GM13977 (cell line): ENCODE data around the gene GPBP1.
A peak's percentile ranks its signal among the peaks of the same experiment; 100 is the strongest.

Source experiments
- DNase-seq: peaks from one replicate; pipeline ENCODE4 v3.0.0; 2012; ENCODE audit warnings: low spot score
- CTCF ChIP-seq: IDR thresholded peaks from 2 replicates; pipeline ENCODE4 v1.5.1; 2012; ENCODE audit warnings: mild to moderate bottlenecking, control low read depth; ENCODE audit not compliant: insufficient read depth; ENCODE audit errors: extremely low read depth, missing control alignments
- in situ Hi-C: fragments of 300-500 bp; cut with MboI; formaldehyde crosslinking; loops from one replicate; pipeline ENCODE4 v1.12.0; 2022; ENCODE audit warnings: low sequenced_read_pairs, low pct_unique_long_range_greater_than_20kb, mixed read lengths, inconsistent platforms; ENCODE audit not compliant: unreplicated experiment

Gene GPBP1, protein sequence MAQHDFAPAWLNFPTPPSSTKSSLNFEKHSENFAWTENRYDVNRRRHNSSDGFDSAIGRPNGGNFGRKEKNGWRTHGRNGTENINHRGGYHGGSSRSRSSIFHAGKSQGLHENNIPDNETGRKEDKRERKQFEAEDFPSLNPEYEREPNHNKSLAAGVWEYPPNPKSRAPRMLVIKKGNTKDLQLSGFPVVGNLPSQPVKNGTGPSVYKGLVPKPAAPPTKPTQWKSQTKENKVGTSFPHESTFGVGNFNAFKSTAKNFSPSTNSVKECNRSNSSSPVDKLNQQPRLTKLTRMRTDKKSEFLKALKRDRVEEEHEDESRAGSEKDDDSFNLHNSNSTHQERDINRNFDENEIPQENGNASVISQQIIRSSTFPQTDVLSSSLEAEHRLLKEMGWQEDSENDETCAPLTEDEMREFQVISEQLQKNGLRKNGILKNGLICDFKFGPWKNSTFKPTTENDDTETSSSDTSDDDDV

DNA sequence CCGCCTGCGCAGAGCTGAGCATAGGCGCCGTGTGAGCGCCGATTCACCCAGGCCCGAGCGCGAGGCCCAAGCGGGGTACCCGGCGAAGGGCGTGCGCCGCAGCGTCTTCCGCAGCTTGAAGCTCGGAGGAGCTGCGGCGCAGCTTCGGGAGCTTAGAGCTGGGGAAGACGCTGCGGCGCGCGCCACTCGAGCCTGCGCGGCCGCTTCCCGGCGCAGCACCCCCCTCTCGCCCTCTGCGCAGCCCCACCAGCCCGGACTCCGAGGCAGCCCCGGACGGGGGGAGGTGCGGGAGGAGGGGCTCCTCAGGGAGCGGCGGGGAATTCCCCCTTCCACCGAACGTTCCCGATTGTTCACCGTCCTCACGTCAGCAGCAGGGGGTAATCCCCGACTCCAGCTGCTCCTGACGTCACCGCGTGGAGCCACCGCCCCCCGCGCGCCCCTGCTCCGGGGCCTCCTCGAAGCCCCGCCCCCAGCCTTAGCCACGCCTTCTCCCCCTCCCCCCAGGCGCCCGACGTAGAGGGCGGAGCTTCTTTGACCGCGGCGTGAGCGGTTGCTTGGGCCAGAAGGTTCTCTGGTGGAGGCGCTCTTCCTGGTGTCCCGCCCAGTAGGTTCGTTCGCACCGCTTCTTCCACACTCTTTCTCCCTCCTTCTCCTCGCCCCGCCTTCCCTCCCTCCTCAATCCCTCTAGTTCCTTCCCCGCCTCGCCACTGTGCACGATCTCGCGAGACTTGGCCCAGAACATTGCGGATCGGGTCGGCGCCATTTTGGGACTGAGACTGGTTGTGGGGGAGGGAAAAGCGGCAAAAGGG lies at the start of gene GPBP1:
GPBP1 (plus strand) TSS at position 741 of the 809 bp plus-strand sequence. CDS start 40,072 bp downstream, outside the sequence.
- no peak for TF ChIP-seq CTCF
- peak; percentile 97 for DNase-seq
- in situ Hi-C loops = no loop called here

DNA sequence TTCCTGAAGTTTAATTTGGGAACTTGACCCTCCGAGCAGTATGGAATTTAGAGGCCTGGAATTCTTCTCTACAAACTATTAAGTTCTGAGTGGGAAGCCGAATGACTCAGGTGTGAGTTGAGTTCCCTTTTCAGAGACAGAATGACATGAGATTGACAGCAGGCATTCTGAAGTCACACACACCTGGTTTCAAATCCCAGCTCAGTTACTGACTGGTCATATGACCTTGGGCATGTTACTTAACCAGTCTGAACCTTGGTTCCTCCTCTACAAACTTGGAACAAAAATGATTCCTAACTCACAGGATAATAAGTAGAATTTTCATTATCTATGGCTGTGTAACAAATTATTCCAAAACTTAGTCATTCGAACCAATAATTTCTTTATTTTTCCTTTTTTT lies 45.5 kb upstream of the GPBP1 start:
- DNase-seq = no peak
- in situ Hi-C loops = loop anchor here (25.0 kb wide), 1 partner anchor 866 kb away; no protein-coding TSS in a partner anchor
- no peak for TF ChIP-seq CTCF

- no peak for TF ChIP-seq CTCF
- no peak for DNase-seq
- in situ Hi-C loops = loop anchor here (10.0 to 25.0 kb wide), 2 partner anchors 229 to 871 kb away; partner anchors contain the start of gene SETD9
These were observed 40.3 kb upstream of the GPBP1 start for GRCh38 chr5:57133574-57133973.

DNA sequence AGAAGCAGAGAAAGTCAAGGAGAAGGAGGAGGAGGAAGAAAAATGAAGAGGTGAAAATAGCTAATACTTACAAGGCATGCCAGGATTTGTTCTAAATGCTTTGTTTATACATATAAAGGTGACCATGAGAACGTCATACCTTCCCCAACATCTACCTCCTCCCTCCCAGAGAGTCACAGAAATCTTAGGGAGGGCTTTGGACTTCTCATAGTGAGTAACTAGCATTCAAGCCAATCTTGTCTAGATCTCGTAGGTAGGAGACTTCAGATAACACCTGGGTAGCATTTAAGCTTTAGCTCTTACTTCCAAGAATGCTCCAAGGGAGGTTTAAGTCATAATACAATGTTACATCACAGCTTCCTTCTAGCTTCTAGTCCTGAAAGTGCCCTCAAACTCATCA lies 36.5 kb upstream of the GPBP1 start:
- no peak for TF ChIP-seq CTCF
- in situ Hi-C loops = loop anchor here (10.0 to 25.0 kb wide), 2 partner anchors 233 to 875 kb away; partner anchors contain the start of gene SETD9
- DNase-seq = no peak

DNA sequence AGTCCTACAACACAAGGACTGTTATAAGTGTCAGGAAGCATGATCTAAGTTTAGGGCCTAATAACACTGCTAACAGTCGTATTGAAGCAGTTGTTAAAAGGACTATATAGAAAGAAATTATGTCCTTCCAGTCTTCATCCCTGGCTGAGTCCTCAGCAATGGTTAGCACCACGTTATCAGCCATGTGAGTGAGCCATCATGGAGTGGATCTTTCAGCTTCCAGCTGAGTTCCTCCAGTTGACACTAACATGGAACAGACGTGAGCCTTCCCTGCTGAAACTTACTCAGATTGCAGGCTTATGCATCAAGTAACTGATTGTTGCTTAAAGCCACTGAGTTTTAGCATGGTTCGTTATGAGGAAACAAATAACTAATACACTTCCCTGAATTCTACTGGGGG lies 21.5 kb upstream of the GPBP1 start:
- in situ Hi-C loops = no loop called here
- no peak for DNase-seq
- no peak for TF ChIP-seq CTCF

DNA sequence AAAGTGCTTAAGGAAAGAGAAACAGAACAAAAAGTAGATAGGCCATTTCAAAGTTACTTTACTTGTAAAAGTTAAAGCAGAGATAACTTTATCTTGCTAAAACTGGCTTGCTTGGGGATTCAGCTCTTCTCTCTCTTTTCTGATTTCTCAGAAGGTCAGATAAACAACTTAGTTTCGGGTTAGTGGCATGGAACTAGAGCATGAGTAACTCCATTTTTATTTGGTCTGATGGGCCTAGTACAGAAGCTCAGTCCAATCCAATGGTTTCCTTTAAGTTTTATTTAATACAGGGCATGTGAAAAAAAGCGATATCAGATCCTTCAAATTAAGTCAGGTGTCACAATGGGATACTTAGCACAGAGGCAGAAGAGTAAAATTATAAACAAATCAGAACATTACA lies 18.8 kb upstream of the GPBP1 start:
- in situ Hi-C loops = no loop called here
- no peak for TF ChIP-seq CTCF

More for the DNA sequence above, 18.8 kb upstream of the GPBP1 start:
- no peak for DNase-seq
